ENCODE results near the gene RTL9. TPM values are rescaled to one million over a fixed set of nuclear protein-coding genes. Genes with fewer than 3 reads are reported as not detected.

The RTL9 gene
- total and polyA plus RNA-seq, 9 of the 15 experiments (the other 6 are each of a cell fraction or from before 2014, with no cell fraction given), result 0.04 to 0.35 (median 0.13) TPM; not detected in 1

- no peak for TF ChIP-seq ZBTB34 (CRISPR knock-in tag; IDR thresholded peaks at IDR 0.05)
- TF ChIP-seq FOSL1 (tag; conservative IDR thresholded peaks at IDR 0.05), result peak; percentile 67
- no peak for TF ChIP-seq WHSC1 (IDR thresholded peaks at IDR 0.05; ENCODE audit: low read length)
- TF ChIP-seq JUND (IDR thresholded peaks at IDR 0.05; ENCODE audit: borderline replicate concordance, low read depth, low read length), result peak; percentile 39; the same call in 1 of the 2 replicates
- TF ChIP-seq JUND (tag; IDR thresholded peaks at IDR 0.05; ENCODE audit: borderline replicate concordance, low read depth, low read length), result no peak
- no peak for TF ChIP-seq USF1 (CRISPR knock-in tag; IDR thresholded peaks at IDR 0.05)
- no peak for TF ChIP-seq AFF1 (IDR thresholded peaks at IDR 0.05; ENCODE audit: low read depth in 1 of 2, partially characterized antibody in 2 of 2)
- 0 out of 2 replicates have a peak, but pooled peaks have one; percentile 14 for TF ChIP-seq ZFX (CRISPR knock-in tag; IDR thresholded peaks at IDR 0.05)
- no peak for TF ChIP-seq ZMIZ1 (IDR thresholded peaks at IDR 0.05; ENCODE audit: low read depth in 2 of 2, low read length in 2 of 2)
- TF ChIP-seq NELFE (IDR thresholded peaks at IDR 0.05; ENCODE audit: insufficient read depth, insufficient read length), result no peak
- TF ChIP-seq MAFF (IDR thresholded peaks at IDR 0.05; ENCODE audit: low read length), result peak; percentile 25; the same call in 1 of the 2 replicates
- TF ChIP-seq ZNF561 (CRISPR knock-in tag; conservative IDR thresholded peaks at IDR 0.05), result no peak
- 0 out of 2 replicates have a peak, but pooled peaks have one; percentile 20 for TF ChIP-seq SMARCA4 (IDR thresholded peaks at IDR 0.05)
- no peak for TF ChIP-seq SNAPC5 (CRISPR knock-in tag; IDR thresholded peaks at IDR 0.05)
- no peak for TF ChIP-seq MEIS2 (IDR thresholded peaks at IDR 0.05; ENCODE audit: partially characterized antibody)
- peak; percentile 68 for TF ChIP-seq ATF3 (IDR thresholded peaks at IDR 0.05)
- TF ChIP-seq ATF3 (CRISPR knock-in tag; conservative IDR thresholded peaks at IDR 0.05), result no peak
- TF ChIP-seq EHMT2 (IDR thresholded peaks at IDR 0.05), result no peak
Measured at GRCh38 chrX:110394651-110395050, 36.0 kb downstream of the RTL9 start (continued).

Data from K562 (cell line).